ENCODE measurements around the gene RIIAD1.
"Not testable (repeated sequence)": the region's sequence is repeated elsewhere in the genome, so short reads cannot be mapped to it uniquely, and the experiment has no call there.

RIIAD1 gene

GRCh38 chr1:151711044-151711800 is 10.1 kb upstream of the RIIAD1 start:
- no peak for DNase-seq

DNA sequence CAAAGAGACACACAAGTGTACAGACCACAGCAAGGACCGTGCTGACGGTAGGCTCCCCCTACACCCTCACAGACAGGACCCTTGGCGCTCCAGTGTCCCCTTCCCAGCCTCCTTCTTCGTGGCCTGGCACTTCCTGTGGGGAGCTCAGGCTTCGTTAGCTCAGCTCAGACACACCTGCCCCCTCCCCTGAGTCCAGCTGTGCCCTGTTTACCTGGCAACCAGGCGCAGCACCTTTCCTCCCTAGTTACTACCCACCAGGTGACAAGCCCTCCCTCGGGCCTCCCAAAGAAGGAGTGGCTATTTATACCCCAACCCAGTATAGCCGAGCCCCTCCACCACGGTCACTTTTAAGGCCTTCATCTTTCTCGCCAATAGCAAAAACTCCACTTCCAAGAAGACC is 9.4 kb upstream of the RIIAD1 start:
- no peak for DNase-seq

GRCh38 chr1:151713044-151713443 is 8.3 kb upstream of the RIIAD1 start:
- no peak for DNase-seq

- no peak for DNase-seq
Observed at GRCh38 chr1:151713874-151714273, 7.4 kb upstream of the RIIAD1 start.

DNA sequence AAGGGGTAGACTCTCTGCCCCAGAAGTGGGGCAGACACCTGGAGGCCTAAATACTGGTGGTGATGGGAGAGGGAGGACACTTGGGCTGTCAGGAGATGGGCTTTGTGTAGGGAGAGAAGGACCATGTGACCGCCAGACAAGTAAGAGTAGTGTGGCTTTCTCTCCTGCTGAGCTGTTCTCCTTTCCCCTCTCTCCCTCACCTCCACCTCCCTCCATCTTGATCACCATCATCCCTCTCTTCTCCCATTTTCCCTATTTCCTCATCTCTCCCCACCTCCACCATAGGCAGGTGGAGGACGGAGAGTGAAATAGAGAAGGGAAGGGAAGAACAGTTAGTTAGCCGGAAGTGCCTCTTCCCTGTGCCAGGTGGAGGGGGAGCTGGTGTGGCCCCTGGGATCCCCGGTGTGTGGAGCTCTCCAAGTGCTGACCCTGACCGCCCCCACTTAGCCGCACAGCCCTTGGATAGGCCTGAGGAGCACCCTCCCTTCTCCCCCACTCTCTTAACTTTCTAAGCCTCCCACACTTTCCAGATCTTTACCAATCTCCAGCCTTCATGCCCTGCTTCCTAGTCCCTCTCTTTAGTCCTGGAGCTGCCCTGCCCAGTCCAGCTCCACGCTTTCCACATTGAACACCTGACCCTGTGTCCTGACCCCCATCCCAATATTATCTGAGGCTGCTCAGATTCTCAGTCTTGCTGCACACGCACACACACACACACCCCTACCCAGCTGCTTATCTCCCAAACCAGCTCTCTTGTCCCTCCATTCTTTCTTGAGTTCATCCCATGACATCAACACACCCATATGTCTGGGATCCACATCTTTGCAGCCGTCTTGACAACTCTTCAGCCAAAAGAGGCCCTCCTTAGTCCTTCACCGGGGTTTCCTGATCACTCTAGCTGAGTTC is 6.2 kb upstream of the RIIAD1 start:
- no peak for DNase-seq

GRCh38 chr1:151715726-151716404 is 5.5 kb upstream of the RIIAD1 start:
- DNase-seq: no peak

GRCh38 chr1:151716405-151716762 is 4.9 kb upstream of the RIIAD1 start:
- DNase-seq: no peak

DNA sequence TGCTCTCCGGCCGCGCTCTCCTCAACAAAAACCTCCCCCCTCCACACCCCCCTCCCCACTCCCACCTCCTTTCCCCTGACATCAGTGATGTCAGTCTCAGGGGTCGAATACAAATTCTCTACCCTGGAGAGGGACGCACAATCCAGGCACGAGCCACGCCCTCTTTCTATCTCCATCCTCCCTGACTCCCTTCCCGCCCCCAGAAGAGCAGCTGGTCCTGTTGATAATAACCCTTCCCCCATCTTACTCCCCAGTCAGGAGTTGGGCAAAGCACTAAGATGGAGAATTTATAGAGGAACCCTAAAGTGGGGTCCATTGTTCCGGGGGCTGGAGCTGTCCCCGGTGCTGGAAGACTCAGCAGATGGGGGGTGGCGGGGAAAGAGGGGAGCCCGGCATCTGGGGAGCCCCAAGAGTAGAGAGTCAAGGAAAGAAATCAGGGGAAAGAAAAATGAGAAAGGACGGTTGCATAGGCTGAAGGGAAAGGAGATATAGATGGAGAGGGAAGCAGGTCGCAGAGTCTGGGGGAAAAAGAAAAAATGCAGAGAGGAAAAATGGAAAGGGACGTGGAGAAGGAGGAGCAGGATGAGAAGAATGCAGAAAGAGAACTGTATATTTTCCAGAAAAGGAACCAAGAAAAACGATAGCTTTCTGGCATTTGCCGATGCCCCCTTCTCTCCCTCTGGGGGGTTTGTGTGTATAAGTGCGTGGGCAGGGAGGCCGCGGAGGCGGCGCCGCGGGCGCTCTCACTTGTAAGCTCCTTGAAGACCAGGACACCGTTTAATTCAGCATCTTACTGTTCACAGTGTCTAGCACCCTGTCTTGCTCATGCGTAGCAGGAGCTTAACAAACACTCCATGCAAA is 4.3 kb upstream of the RIIAD1 start, which contains the start of gene CELF3:
Gene CELF3 (minus strand): TSS at position 33 of the 861 bp plus-strand sequence. CDS start 783 bp downstream, outside the sequence.
- no peak for DNase-seq

DNA sequence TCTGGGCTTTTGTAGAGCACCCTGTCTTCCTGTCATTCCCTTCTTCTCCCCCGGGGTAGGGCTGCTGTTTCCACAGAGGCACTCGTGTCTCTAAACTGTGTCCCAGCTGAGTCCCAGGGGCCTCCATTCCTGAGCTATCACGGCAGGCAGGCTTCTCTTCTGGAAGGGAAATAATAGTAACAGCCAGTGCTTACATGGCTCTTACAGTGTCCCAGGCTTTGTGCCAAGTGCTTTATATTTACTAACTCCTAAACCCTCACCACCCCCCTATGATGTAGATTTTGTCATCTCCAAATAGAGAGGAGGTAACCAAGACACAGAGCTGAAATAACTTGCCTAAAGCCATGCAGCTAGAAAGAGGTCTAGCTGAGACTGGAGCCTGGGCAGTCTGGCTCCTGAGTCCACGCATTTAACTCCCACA is 3.3 kb upstream of the RIIAD1 start:
- DNase-seq: no peak

- no peak for DNase-seq
Observed at GRCh38 chr1:151718666-151719065, 2.7 kb upstream of the RIIAD1 start.

DNA sequence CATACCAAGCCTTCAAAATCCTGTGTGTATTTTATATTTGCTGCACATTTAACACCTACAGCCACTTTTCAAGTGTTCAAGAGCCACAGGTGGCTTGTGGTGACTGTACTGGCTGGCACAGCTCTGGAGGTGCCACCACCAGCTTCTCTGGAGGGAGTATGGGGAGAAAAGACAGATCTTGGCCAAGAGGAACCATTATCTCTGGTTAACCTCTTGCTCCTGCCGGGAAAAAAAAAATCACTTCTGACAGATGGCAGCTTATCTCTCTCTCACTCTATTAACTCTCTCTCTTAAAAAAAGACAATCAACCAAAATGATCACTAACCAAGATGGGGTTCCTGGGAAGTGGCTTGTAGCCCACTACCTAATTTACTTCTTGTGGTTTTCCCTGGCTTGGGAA is 1.2 kb upstream of the RIIAD1 start:
- no peak for DNase-seq

GRCh38 chr1:151720554-151720953 is 768 bp upstream of the RIIAD1 start:
- no peak for DNase-seq

GRCh38 chr1:151721788-151722510 is 627 bp downstream of the RIIAD1 start:
- no peak for DNase-seq

GRCh38 chr1:151723726-151724370 is 2.5 kb downstream of the RIIAD1 start:
- DNase-seq: no peak

DNA sequence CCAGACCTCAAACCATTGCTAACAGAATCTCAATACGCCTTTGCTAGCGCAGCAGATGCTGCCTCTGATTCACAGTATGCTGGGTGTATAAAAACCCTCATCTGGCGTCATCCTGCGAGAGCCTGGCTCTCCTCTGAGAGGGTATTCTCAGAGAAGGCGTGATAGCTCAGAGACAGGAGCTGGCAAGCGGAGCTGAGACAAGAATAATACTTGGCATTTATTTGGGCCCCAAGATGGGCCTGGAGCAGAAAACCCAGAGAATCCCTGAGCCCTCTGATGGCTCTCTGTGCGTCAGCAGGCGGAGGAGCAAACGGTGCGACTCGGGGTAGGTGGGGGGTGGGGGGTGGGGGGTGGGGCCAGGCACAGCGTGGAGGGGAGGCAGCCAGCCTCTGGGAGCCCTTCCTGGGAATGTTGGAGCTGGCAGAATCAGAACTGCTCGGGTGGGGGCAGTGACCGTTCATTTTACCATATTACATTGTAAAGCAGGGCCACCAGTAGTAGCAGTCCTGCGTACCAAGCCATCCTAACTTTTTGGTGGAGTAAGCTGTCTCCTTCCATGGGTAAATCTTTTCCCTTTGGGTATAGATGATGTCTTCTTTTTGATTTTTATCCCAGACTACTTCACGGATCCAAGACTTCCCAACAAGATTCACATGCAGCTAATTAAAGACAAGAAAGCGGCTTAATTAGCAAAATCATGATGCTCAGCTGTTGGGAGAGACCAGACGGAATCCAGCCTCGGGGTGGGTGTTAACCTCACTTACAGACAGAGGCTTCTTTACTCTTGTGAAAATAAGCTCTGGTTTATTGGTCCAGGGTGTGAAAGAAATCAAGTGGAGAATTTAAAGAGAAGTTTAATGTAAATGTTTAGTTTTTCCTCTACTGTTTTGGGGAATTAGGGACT is 7.1 kb downstream of the RIIAD1 start:
- no peak for DNase-seq

GRCh38 chr1:151729157-151729965 is 8.0 kb downstream of the RIIAD1 start:
- no peak for DNase-seq

- no peak for DNase-seq
Observed at GRCh38 chr1:151729966-151730291, 8.6 kb downstream of the RIIAD1 start.

- no peak for DNase-seq
Observed at GRCh38 chr1:151733126-151733525, 11.8 kb downstream of the RIIAD1 start.

DNA sequence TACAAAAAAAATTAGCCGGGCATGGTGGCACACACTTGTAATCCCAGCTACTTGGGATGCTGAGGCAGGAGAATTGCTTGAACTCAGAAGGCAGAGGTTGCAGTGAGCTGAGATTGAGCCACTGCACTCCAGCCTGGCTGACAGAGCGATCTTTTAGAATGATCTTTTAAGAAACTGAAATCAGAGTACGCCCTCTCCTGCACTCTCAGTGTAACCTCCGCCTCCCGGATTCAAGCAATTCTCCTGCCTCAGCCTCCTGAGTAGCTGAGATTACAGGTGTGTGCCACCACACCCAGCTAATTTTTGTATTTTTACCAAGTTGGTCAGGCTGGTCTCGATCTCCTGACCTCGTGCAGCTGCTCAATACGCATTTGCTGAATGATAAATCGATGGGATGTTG is 12.7 kb downstream of the RIIAD1 start:
- DNase-seq: not testable (repeated sequence)

Data from stimulated activated naive CD4-positive, alpha-beta T cell treated with Interleukin-2 at 50 U/mL for 16 hours (primary cell).